ENCODE measurements around the gene ICE1.
A peak's percentile ranks its signal among the peaks of the same experiment; 100 is the strongest.
"Not testable (repeated sequence)": the region's sequence is repeated elsewhere in the genome, so short reads cannot be mapped to it uniquely, and the experiment has no call there.

ICE1 gene

GRCh38 chr5:5405441-5405840 lies 17.0 kb upstream of the ICE1 start:
- DNase-seq = no peak

DNA sequence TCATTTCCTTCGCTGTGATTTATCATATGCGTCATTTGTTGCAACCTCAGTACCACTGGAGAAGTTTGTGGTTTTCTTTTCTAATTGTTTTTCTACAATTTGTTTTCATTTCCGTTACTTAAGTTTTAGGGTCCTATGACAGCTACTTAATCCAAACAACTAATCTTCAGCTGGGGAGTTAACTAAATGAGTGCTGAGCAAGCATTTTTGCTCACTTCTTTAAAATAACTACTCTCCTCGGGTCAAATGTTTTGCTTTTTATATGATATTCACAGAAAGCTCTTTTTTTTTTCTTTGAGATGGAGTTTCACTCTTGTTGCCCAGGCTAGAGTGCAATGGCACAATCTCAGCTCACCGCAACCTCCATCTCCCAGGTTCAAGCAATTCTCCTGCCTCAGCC lies 14.6 kb upstream of the ICE1 start:
- no peak for DNase-seq

DNA sequence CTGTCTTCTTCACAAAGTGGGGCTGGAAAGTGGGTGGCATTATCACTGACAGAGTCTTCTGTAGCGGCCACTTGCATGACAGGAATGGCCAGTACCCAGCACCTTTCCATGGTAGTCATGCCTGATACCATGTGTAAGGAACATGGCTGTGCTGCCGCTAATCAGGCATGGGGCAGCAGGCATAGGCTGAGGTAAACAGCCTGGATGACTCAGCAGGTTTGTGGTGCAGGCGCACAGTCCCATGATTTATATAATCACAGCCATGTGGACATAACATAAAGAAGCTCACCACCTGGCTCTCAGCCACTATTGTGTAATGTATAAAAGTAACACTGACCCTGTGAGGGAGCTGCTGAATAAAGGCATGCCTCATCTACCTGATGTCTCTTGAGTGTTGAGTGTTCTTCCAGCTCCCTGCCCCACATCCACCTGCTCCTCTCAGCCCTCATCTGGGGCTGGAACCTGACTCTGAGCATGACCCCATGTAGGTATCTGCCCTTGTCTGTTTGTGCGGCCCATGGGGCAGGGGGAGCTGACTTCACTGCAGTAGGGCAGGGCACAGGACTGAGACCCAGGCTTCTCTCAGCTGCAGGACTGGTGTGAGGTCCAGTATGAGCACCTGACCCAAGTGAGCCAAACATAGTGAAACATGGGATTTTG lies 13.2 kb upstream of the ICE1 start:
- no peak for DNase-seq

- DNase-seq = not testable (repeated sequence)
Measured at GRCh38 chr5:5413856-5414255, 8.6 kb upstream of the ICE1 start.

DNA sequence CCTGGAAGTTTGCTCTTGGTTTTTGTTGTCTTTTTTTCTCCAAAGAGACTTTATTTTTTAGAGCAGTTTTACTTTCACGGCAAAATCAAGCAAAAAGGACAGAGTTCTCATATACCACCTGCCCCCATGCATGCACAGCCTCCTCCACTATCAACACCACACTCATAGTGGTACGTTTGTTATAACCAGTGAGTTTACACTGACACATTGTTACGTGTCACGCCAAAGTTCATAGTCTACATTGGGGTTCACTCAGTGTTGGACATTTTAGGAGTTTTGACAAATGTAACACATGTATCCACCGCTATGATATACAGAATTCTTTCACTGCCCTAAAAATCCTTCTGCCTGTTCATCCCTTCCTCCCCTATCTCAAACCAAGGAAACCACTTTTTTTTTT lies 7.5 kb upstream of the ICE1 start:
- DNase-seq = no peak

DNA sequence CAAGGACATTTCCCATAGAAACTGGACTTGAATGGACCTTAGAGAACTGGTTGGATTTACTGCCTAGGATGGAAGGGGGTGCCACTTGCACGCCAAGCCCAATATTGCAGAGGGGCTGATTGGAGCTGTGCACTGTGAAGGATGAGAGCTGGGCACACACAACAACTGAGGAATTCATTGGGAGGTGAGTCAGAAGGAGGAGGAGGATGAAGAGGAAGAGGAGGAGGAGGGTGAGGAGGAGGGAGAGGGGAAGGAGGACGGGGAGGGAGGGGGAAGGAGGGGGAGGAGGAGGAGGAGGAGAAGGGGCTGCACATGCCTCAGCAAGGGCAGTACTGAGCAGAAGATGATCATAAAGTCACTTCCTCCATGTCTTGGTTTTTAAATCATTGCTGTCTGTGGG lies 5.7 kb upstream of the ICE1 start:
- DNase-seq = no peak

- DNase-seq = no peak
Measured at GRCh38 chr5:5418006-5418405, 4.5 kb upstream of the ICE1 start.

GRCh38 chr5:5418764-5419163 lies 3.7 kb upstream of the ICE1 start:
- DNase-seq = no peak

GRCh38 chr5:5419291-5420210 lies 2.9 kb upstream of the ICE1 start:
- no peak for DNase-seq

DNA sequence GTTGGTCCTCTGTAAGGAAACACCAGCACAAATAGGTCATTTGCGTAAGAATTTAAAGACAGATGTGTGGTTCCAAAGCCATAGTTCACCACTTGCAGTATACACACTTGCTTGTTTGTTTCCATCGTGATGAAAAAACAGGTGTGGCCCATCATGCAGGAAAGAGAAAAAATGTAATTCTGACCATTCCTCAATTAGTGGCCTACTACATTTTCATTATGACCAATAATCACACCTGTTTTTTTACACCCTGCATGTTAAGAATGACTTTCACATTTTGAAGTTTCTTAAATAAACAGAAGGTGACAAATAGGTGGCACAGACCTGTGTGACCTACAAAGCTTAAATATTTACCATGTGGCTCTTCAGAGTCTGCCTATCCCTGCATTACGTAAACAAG lies 2.2 kb upstream of the ICE1 start:
- no peak for DNase-seq

DNA sequence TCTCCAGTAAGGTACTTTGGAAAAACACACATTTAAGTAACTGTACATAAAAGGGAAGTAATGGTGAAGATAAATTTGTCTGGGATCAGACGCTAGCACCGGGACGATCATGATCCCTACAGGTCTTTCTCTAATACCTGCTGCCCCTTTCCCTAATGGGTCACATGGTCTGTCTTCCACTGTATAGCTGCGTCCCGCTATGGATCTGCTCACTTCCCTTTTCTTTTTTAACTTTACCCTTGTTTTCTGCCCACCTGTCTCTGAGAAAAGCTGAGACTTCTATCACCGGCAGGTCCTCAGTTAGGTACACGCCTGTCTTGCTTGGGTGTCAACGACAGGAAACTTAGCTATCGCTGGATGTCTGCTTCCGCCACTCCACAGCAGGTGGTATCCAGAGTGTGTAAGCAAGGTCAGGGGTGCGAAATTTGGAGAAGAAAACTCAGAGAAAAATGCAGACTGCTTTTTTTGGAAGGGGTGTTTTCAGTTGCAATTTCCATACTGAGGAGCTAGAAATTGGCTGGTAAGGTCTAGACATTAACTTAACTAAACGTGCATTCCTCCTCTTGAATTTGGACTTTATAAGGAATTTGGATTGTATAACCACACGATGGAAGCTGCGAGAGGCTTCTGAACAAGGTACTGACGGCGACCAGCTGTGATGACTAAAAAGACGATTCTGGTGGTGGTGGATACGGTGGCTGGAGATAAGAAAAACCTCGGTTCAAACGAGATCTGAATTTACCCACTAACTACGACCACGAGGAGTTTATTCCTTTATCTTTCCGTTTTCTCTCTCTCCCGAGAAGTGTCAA lies 1.1 kb upstream of the ICE1 start:
- DNase-seq = no peak

GRCh38 chr5:5422819-5423515 lies 490 bp downstream of the ICE1 start:
- DNase-seq = peak in 2 of 4 experiments; percentile 32 to 38

- no peak for DNase-seq
Measured at GRCh38 chr5:5423586-5423985, 1.1 kb downstream of the ICE1 start.

- no peak for DNase-seq
Measured at GRCh38 chr5:5424736-5425135, 2.3 kb downstream of the ICE1 start.

- no peak for DNase-seq
Measured at GRCh38 chr5:5430136-5430535, 7.7 kb downstream of the ICE1 start.

DNA sequence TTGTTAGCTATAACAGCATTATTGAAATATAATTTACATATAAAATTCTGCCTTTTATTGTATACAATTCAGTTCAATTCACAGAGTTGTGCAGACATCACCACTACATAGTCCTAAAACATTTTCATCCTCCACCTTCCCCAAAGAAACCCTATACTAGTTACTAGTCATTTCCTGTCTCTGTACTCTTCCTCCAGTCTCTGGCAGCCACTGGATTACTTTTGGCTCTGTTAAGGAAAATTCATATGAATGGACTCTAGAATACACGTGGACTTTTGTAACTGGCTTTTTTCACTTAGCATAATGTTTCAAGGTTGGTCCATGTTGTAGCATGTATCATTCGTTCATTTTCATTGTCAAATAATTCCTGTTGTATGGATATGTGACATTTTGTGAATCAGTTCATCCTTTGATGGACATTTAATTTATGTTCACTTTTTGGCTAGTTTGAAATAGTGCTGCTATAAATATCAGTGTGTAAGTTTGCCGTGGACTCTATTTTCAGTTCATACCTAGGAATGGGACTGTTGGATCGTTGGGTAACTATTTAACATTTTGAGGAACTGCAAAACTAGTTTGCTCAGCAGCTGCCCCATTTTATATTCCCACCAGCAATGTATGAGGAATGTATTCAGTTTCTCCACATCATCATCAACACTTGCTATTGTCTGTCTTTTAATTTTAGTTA lies 9.7 kb downstream of the ICE1 start:
- no peak for DNase-seq

- DNase-seq = no peak
Measured at GRCh38 chr5:5436203-5436760, 13.8 kb downstream of the ICE1 start.

DNA sequence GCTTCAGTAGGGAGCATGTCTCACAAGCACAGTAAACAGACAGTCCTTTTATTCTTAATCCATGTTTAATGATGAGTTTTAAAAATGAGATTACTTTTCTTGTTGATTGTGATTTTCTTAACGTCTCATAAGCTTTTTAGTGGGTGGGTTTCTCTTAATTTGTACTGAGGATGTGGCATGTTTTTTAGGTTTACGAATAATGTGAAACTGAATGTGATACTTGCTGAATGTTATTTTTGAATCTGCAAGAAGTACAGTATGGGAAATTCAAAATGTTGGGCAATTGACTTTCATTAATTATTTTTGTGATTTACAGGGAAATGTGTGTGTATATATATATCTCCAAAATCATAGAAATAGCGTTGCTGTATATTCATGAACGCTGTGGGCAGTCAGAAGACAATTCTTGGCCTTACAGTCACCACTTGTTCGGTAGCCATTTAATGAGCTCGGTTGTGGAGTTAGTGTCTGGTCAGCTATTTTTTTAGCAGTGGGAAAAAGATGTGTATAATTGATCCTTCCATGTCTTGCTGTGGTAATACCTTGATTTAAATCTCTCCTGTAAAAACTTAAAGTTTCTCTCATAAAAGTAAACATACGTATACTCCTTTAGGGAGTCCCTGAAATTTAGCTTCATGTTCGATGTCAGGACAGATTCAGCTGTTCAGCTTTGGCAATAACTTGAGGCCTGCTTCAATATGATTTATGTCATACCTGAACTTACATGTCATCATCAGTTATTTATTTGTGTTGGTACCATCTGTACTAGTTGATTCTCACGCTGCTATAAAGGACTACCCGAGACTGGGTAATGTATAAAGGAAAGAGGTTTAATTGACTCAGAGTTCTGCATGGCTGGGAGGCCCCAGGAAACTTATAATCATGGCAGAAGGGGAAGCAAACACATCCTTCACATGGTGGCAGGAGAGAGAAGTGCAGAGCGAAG lies 15.0 kb downstream of the ICE1 start:
- DNase-seq = no peak

GRCh38 chr5:5451863-5452262 lies 29.4 kb downstream of the ICE1 start:
- no peak for DNase-seq

GRCh38 chr5:5453131-5453530 lies 30.7 kb downstream of the ICE1 start:
- no peak for DNase-seq

DNA sequence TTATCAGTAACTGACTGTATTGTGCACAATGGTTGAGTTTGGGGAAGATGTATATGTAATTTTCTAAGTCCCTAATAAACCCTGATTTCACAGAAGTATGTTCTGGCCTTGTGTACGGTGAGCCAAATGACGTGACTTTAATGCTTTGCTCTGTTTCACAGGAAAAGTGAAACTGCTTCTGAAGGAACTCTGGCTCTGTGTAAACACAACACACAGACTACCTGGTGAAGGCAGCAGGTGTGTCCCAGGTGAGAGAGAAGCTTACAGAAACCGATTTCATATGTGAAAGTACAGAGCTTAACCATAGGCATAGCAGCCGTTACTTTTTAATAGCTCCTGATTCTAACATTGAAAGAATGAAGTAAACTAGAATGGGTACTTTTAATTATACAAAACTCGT lies 31.9 kb downstream of the ICE1 start:
- no peak for DNase-seq

Measured in activated CD4-positive, CD25-positive, alpha-beta regulatory T cell (primary cell).